Common myeloid progenitor, CD34-positive (primary cell): ENCODE results near the gene MORN5.

Source experiments
- CTCF ChIA-PET: fragments of 350-600 bp; sonication (Branson Sonifier 250); formaldehyde crosslinking; loops from one replicate; lab custom pipeline; 2021; ENCODE audit warnings: antibody characterized with exemption; lab: Charles Lee
- POLR2A ChIA-PET: fragments of 350-600 bp; sonication (Branson Sonifier 250); formaldehyde crosslinking; loops from one replicate; lab custom pipeline; 2021; ENCODE audit warnings: antibody characterized with exemption; lab: Charles Lee
- DNase-seq, 3 donors: peaks; one replicate each; pipeline versions ENCODE4 v3.0.0 to v3.0.0-alpha.2; 2013
- H3K27ac ChIP-seq, 2 experiments: 1 replicate in 1 of 2; 2 replicates in 1 of 2; pipeline ENCODE4 v1.7.0; 2013; ENCODE audit warnings: inconsistent platforms in 2 of 2, low read length in 2 of 2, mild to moderate bottlenecking in 2 of 2, low read depth in 1 of 2, moderate library complexity in 1 of 2; ENCODE audit not compliant: severe bottlenecking in 2 of 2, insufficient read depth in 1 of 2, poor library complexity in 1 of 2
- H3K27me3 ChIP-seq, 5 experiments: replicated peaks in 2 of 5; 1 replicate in 3 of 5; 2 replicates in 2 of 5; pipeline versions ENCODE4 v1.6.1 to v1.7.0; 2013; ENCODE audit warnings: low read length in 4 of 5, mild to moderate bottlenecking in 2 of 5, moderate library complexity in 2 of 5, inconsistent platforms in 1 of 5; ENCODE audit not compliant: insufficient read depth in 5 of 5, control insufficient read depth in 4 of 5
- H3K36me3 ChIP-seq, 4 experiments: 1 replicate in 2 of 4; 2 replicates in 2 of 4; pipeline versions ENCODE4 v1.6.1 to v1.7.0; 2013; ENCODE audit warnings: low read length in 3 of 4, control low read depth in 1 of 4, mild to moderate bottlenecking in 1 of 4; ENCODE audit not compliant: control insufficient read depth in 4 of 4, insufficient read depth in 4 of 4
- H3K4me1 ChIP-seq, 4 experiments: 1 replicate in 3 of 4; 2 replicates in 1 of 4; pipeline versions ENCODE4 v1.6.1 to v1.7.1; 2013; ENCODE audit warnings: low read length in 3 of 4, mild to moderate bottlenecking in 3 of 4, control low read depth in 1 of 4, inconsistent platforms in 1 of 4, moderate library complexity in 1 of 4; ENCODE audit not compliant: control insufficient read depth in 4 of 4, insufficient read depth in 4 of 4; ENCODE audit errors: control extremely low read depth in 1 of 4
- H3K4me3 ChIP-seq, 7 experiments: 1 replicate in 4 of 7; 2 replicates in 3 of 7; pipeline versions ENCODE4 v1.5.1 to v1.7.0; 2013; ENCODE audit warnings: mild to moderate bottlenecking in 7 of 7, low read length in 6 of 7, moderate library complexity in 6 of 7, inconsistent platforms in 2 of 7, low read depth in 2 of 7, control low read depth in 1 of 7; ENCODE audit not compliant: insufficient read depth in 4 of 7, control insufficient read depth in 1 of 7; ENCODE audit errors: extremely low read depth in 1 of 7
- H3K9me3 ChIP-seq, 5 experiments: 1 replicate in 4 of 5; 2 replicates in 1 of 5; pipeline versions ENCODE4 v1.6.1 to v1.7.1; 2013; ENCODE audit warnings: low read length in 4 of 5, mild to moderate bottlenecking in 2 of 5, inconsistent platforms in 1 of 5, low read depth in 1 of 5, moderate library complexity in 1 of 5; ENCODE audit not compliant: control insufficient read depth in 4 of 5, insufficient read depth in 2 of 5; ENCODE audit errors: control extremely low read depth in 1 of 5
- WGBS: methylation state at CpG from one replicate; pipeline ENCODE4 v1.1.5; 2013; ENCODE audit not compliant: insufficient coverage; 5-methylcytosine and 5-hydroxymethylcytosine counted together

MORN5 gene

DNA sequence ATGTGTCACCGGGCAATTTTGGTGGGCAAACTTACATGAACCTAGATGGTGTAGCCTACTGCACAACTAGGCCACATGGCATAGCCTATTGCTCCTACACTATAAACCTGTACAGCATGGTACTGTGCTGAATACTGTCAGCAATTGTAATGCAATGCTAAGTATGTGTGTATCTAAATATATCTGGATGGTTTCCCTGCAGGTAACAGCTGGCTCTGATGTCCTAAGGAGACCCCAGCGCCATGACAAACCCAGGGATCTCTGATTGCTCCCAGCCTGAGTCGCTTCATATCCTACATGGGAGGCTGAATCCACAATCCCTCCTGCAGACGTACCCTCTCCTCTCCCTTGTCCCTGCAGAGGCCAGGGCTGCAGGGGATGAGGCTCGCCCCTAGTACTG lies 40.0 kb upstream of the MORN5 start:
- no peak for DNase-seq
- peaks cover 0 to 3% (median 0%) of the 10 kb centered on the region in 5 experiments for H3K9me3 ChIP-seq
- WGBS, result 98% methylated on average over 4 of the region's 5 CpGs
- H3K4me3 ChIP-seq, result no peak overlapping the region
- ChIA-PET CTCF (interaction anchor here (1.1 to 13.7 kb wide), 7 partner anchors 10 to 231 kb away, joined by 3 to 277 read pairs (median 21); partner anchors contain the start of genes MORN5, MRRF, NDUFA8 and RBM18), POLR2A (interaction anchor here (0.6 kb wide), 1 partner anchor 1230 kb away, joined by 3 read pairs; no protein-coding TSS in a partner anchor)
- H3K4me1 ChIP-seq, result peaks cover 0 to 5% (median 4%) of the 10 kb centered on the region in 4 experiments
- no peaks in the 10 kb centered on the region for H3K36me3 ChIP-seq
- H3K27ac ChIP-seq, result no peak overlapping the region
- H3K27me3 ChIP-seq, result peaks cover 0 to 3% (median 0%) of the 10 kb centered on the region in 5 experiments

DNA sequence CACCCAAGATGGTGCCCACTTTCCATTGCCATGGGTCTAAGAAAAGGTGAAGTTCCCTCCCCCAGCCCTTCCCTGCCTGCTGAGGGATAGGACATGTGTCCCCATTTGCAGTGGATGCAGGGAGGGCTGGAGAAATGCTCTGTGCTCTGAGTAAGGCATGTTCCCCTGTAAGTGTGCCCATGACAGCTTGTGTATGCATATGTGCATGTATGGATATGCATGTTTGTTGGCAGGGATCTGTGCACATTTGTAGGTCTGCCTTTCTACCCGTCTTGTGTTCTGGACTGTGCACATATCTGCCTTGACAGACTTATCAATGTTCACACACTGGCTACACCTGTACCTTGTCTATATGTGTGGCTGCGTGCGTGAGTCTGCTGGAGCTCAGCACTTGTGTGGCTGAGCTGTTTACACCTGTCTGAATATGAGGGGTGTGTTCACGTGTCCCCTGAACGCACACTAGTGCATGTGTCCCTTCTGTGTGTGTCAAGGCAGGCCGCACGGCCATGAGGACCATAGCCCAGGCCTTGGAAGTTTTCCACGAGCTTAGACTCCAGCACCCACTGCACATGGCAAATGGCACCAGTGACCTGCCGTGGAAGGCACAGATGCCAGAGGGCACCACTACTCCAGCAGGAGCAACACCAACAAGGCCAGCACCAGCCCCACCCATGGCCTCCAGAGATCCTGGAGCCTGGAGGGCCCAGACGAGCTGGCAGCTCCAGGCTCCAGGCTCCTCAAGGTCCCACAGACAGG lies 39.2 kb upstream of the MORN5 start:
- 92% methylated on average over 7 of the region's 10 CpGs for WGBS
- peaks cover 0 to 3% (median under 1%) of the 10 kb centered on the region in 5 experiments for H3K27me3 ChIP-seq
- DNase-seq, result no peak
- CTCF ChIA-PET, result interaction anchor here (1.1 to 13.7 kb wide), 7 partner anchors 11 to 230 kb away, joined by 3 to 277 read pairs (median 21); partner anchors contain the start of genes MORN5, MRRF, NDUFA8 and RBM18
- H3K4me1 ChIP-seq, result peaks cover 0 to 6% (median 5%) of the 10 kb centered on the region in 4 experiments
- POLR2A ChIA-PET, result interaction anchor here (0.6 kb wide), 1 partner anchor 1231 kb away, joined by 3 read pairs; no protein-coding TSS in a partner anchor
- H3K27ac ChIP-seq, result no peak overlapping the region
- no peaks in the 10 kb centered on the region for H3K36me3 ChIP-seq
- peaks cover 0 to 3% (median 0%) of the 10 kb centered on the region in 5 experiments for H3K9me3 ChIP-seq
- no peak overlapping the region for H3K4me3 ChIP-seq

GRCh38 chr9:122121391-122121790 lies 38.3 kb upstream of the MORN5 start:
- CTCF ChIA-PET, result interaction anchor here (0.7 to 13.7 kb wide), 12 partner anchors 11 to 694 kb away, joined by 3 to 277 read pairs (median 13); partner anchors contain the start of genes MRRF, RBM18 and TTLL11
- peaks cover 0 to 3% (median 0%) of the 10 kb centered on the region in 5 experiments for H3K9me3 ChIP-seq
- H3K4me3 ChIP-seq, result no peak overlapping the region
- peaks cover 0 to 12% (median 6%) of the 10 kb centered on the region in 5 experiments for H3K27me3 ChIP-seq
- peaks cover 0 to 14% (median 8%) of the 10 kb centered on the region in 4 experiments for H3K4me1 ChIP-seq
- H3K36me3 ChIP-seq, result no peaks in the 10 kb centered on the region
- no peak for DNase-seq
- H3K27ac ChIP-seq, result no peak overlapping the region
- 90% methylated on average over 9 of the region's 10 CpGs for WGBS
- POLR2A ChIA-PET, result no interaction called here

DNA sequence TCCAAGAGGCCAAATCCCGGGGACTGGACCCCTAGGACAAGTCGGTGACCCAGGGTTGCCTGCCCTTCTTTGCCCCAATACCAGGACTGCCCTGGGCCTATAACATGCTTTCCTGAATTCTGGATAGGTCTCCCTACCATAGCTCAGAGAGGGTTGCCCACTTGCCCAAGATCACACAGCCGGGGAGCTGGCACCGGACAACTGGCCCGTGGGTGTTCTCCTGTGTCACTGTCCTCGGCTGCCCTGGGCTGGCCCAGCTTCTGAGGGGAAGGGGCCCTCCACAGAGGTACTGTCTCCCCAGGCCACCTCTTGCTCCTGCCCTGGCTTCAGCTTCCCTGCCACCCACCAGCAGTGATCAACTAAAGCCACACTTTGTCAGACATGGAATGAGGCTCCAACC lies 37.8 kb upstream of the MORN5 start:
- no peak for DNase-seq
- no peak overlapping the region for H3K4me3 ChIP-seq
- ChIA-PET CTCF (interaction anchor here (0.7 to 13.7 kb wide), 19 partner anchors 12 to 693 kb away, joined by 3 to 277 read pairs (median 6); partner anchors contain the start of genes MRRF, RBM18 and TTLL11), POLR2A (interaction anchor here (1.1 kb wide), 1 partner anchor 229 kb away, joined by 3 read pairs; no protein-coding TSS in a partner anchor)
- peaks cover 0 to 15% (median 6%) of the 10 kb centered on the region in 5 experiments for H3K27me3 ChIP-seq
- no peak overlapping the region for H3K27ac ChIP-seq
- H3K4me1 ChIP-seq, result peaks cover 0 to 19% (median 12%) of the 10 kb centered on the region in 4 experiments
- 96% methylated on average over 6 of the region's 6 CpGs for WGBS
- H3K9me3 ChIP-seq, result peaks cover 0 to 3% (median 0%) of the 10 kb centered on the region in 5 experiments
- H3K36me3 ChIP-seq, result no peaks in the 10 kb centered on the region

- POLR2A ChIA-PET, result interaction anchor here (1.1 kb wide), 1 partner anchor 228 kb away, joined by 3 read pairs; no protein-coding TSS in a partner anchor
- Histone ChIP-seq H3K27ac (no peak overlapping the region), H3K9me3 (peaks cover 0 to 2% (median 0%) of the 10 kb centered on the region in 5 experiments), H3K4me3 (no peak overlapping the region), H3K27me3 (peaks cover 0 to 19% (median 6%) of the 10 kb centered on the region in 5 experiments), H3K4me1 (peaks cover 0 to 24% (median 15%) of the 10 kb centered on the region in 4 experiments), H3K36me3 (no peaks in the 10 kb centered on the region)
- WGBS, result 19% methylated on average over 4 of the region's 6 CpGs
- DNase-seq, result peak in 2 of 3 donors; percentile 20 to 37
- CTCF ChIA-PET, result interaction anchor here (0.9 to 13.7 kb wide), 17 partner anchors 12 to 688 kb away, joined by 3 to 277 read pairs (median 6); partner anchors contain the start of genes MRRF, RBM18 and TTLL11
Measured at GRCh38 chr9:122122468-122122867, 37.2 kb upstream of the MORN5 start.

GRCh38 chr9:122122903-122123632 lies 36.6 kb upstream of the MORN5 start:
- Histone ChIP-seq H3K4me3 (no peak overlapping the region), H3K9me3 (no peaks in the 10 kb centered on the region), H3K36me3 (no peaks in the 10 kb centered on the region), H3K27me3 (peaks cover 0 to 19% (median 6%) of the 10 kb centered on the region in 5 experiments), H3K4me1 (peaks cover 0 to 26% (median 16%) of the 10 kb centered on the region in 4 experiments), H3K27ac (no peak overlapping the region)
- ChIA-PET POLR2A (interaction anchor here (1.1 kb wide), 1 partner anchor 227 kb away, joined by 3 read pairs; no protein-coding TSS in a partner anchor), CTCF (interaction anchor here (0.7 to 13.7 kb wide), 25 partner anchors 11 to 698 kb away, joined by 3 to 277 read pairs (median 5); partner anchors contain the start of genes MRRF, RBM18 and TTLL11)
- 38% methylated on average over 12 of the region's 13 CpGs for WGBS
- DNase-seq, result peak; percentile 70 to 82 (median 79)
